ENCODE measurements around the gene RINL.

GRCh38 chr19:38853214-38853613 lies 24.9 kb downstream of the RINL start:
- TF ChIP-seq POLR2A (IDR thresholded peaks at IDR 0.05; ENCODE audit: low read length) (no peak), GATA1 (IDR thresholded peaks at IDR 0.05; ENCODE audit: low read depth, low read length) (no peak)
